ENCODE measurements around the gene CERCAM.

Gene CERCAM

GRCh38 chr9:128470560-128470959 is 49.9 kb downstream of the CERCAM start:
- Histone ChIP-seq H3K4me3 (ENCODE audit: low read depth, low read length) (no peak overlapping the region), H4K8ac (ENCODE audit: low read depth, low read length) (no peak overlapping the region), H4K91ac (ENCODE audit: low read depth, low read length) (no peak overlapping the region), H3K79me1 (ENCODE audit: low read length) (no peaks in the 10 kb centered on the region), H3K27me3 (ENCODE audit: insufficient read depth, low read length) (no peaks in the 10 kb centered on the region), H3K79me2 (ENCODE audit: control insufficient read depth, insufficient read depth, low read length, poor library complexity) (no peaks in the 10 kb centered on the region), H3K18ac (ENCODE audit: low read length) (no peak overlapping the region), H2BK5ac (ENCODE audit: low read depth, low read length, poor library complexity) (no peak overlapping the region), H3K4me2 (ENCODE audit: low read length) (no peak overlapping the region), H3K14ac (ENCODE audit: low read length) (no peak overlapping the region), H3K27ac (ENCODE audit: low read depth, low read length) (no peak overlapping the region), H2AFZ (ENCODE audit: insufficient read depth, low read length, poor library complexity) (no peak overlapping the region), H3K23ac (ENCODE audit: low read length) (no peak overlapping the region), H3K9me3 (ENCODE audit: insufficient read depth, low read depth, low read length) (no peaks in the 10 kb centered on the region), H3K4ac (ENCODE audit: low read depth, low read length) (no peak overlapping the region), H3K9ac (ENCODE audit: low read length) (no peak overlapping the region), H2AK5ac (ENCODE audit: low read length) (no peak overlapping the region), H4K12ac (ENCODE audit: low read depth, low read length) (no peak overlapping the region), H3K4me1 (ENCODE audit: control insufficient read depth in 1 of 2, insufficient read depth in 2 of 2, low read length in 2 of 2) (no peaks in the 10 kb centered on the region), H2BK120ac (ENCODE audit: insufficient read depth, low read length, poor library complexity) (no peak overlapping the region), H3K36me3 (ENCODE audit: control insufficient read depth in 1 of 2, insufficient read depth in 2 of 2, low read length in 2 of 2) (peaks cover 25 to 34% of the 10 kb centered on the region in 2 experiments), H2BK12ac (ENCODE audit: low read length) (no peak overlapping the region)
- no CpG with 5 or more reads among the region's 5 CpGs for WGBS (ENCODE audit: extremely low coverage, insufficient coverage, insufficient read length)
- DNase-seq: no peak

GRCh38 chr9:128473104-128473503 is 52.4 kb downstream of the CERCAM start:
- Histone ChIP-seq H3K4me3 (ENCODE audit: low read depth, low read length) (no peak overlapping the region), H3K27ac (ENCODE audit: low read depth, low read length) (no peak overlapping the region), H3K9ac (ENCODE audit: low read length) (no peak overlapping the region), H3K79me1 (ENCODE audit: low read length) (no peaks in the 10 kb centered on the region), H3K4me2 (ENCODE audit: low read length) (no peak overlapping the region), H3K36me3 (ENCODE audit: control insufficient read depth in 1 of 2, insufficient read depth in 2 of 2, low read length in 2 of 2) (peaks cover 27 to 39% of the 10 kb centered on the region in 2 experiments), H2AK5ac (ENCODE audit: low read length) (no peak overlapping the region), H3K18ac (ENCODE audit: low read length) (no peak overlapping the region), H4K8ac (ENCODE audit: low read depth, low read length) (no peak overlapping the region), H2BK12ac (ENCODE audit: low read length) (no peak overlapping the region), H4K91ac (ENCODE audit: low read depth, low read length) (no peak overlapping the region), H3K9me3 (ENCODE audit: insufficient read depth, low read depth, low read length) (no peaks in the 10 kb centered on the region), H3K4ac (ENCODE audit: low read depth, low read length) (no peak overlapping the region), H2BK5ac (ENCODE audit: low read depth, low read length, poor library complexity) (no peak overlapping the region), H2AFZ (ENCODE audit: insufficient read depth, low read length, poor library complexity) (no peak overlapping the region), H3K14ac (ENCODE audit: low read length) (no peak overlapping the region), H2BK120ac (ENCODE audit: insufficient read depth, low read length, poor library complexity) (no peak overlapping the region), H3K23ac (ENCODE audit: low read length) (no peak overlapping the region), H3K27me3 (ENCODE audit: insufficient read depth, low read length) (no peaks in the 10 kb centered on the region), H3K79me2 (ENCODE audit: control insufficient read depth, insufficient read depth, low read length, poor library complexity) (no peaks in the 10 kb centered on the region), H4K12ac (ENCODE audit: low read depth, low read length) (no peak overlapping the region), H3K4me1 (ENCODE audit: control insufficient read depth in 1 of 2, insufficient read depth in 2 of 2, low read length in 2 of 2) (no peaks in the 10 kb centered on the region)
- WGBS (ENCODE audit: extremely low coverage, insufficient coverage, insufficient read length): no CpG with 5 or more reads among the region's 5 CpGs
- no peak for DNase-seq

GRCh38 chr9:128475867-128476266 is 55.2 kb downstream of the CERCAM start:
- no peak for DNase-seq
- Histone ChIP-seq H2AK5ac (ENCODE audit: low read length) (no peak overlapping the region), H3K23ac (ENCODE audit: low read length) (no peak overlapping the region), H3K14ac (ENCODE audit: low read length) (no peak overlapping the region), H3K79me2 (ENCODE audit: control insufficient read depth, insufficient read depth, low read length, poor library complexity) (no peaks in the 10 kb centered on the region), H3K27ac (ENCODE audit: low read depth, low read length) (no peak overlapping the region), H3K27me3 (ENCODE audit: insufficient read depth, low read length) (no peaks in the 10 kb centered on the region), H3K4me1 (ENCODE audit: control insufficient read depth in 1 of 2, insufficient read depth in 2 of 2, low read length in 2 of 2) (no peaks in the 10 kb centered on the region), H2BK5ac (ENCODE audit: low read depth, low read length, poor library complexity) (no peak overlapping the region), H4K8ac (ENCODE audit: low read depth, low read length) (no peak overlapping the region), H2BK120ac (ENCODE audit: insufficient read depth, low read length, poor library complexity) (no peak overlapping the region), H2BK12ac (ENCODE audit: low read length) (no peak overlapping the region), H3K4me3 (ENCODE audit: low read depth, low read length) (no peak overlapping the region), H3K9ac (ENCODE audit: low read length) (no peak overlapping the region), H3K36me3 (ENCODE audit: control insufficient read depth in 1 of 2, insufficient read depth in 2 of 2, low read length in 2 of 2) (peaks cover 33 to 38% of the 10 kb centered on the region in 2 experiments), H4K12ac (ENCODE audit: low read depth, low read length) (no peak overlapping the region), H3K4me2 (ENCODE audit: low read length) (no peak overlapping the region), H2AFZ (ENCODE audit: insufficient read depth, low read length, poor library complexity) (no peak overlapping the region), H3K18ac (ENCODE audit: low read length) (no peak overlapping the region), H3K4ac (ENCODE audit: low read depth, low read length) (no peak overlapping the region), H3K79me1 (ENCODE audit: low read length) (no peaks in the 10 kb centered on the region), H3K9me3 (ENCODE audit: insufficient read depth, low read depth, low read length) (no peaks in the 10 kb centered on the region), H4K91ac (ENCODE audit: low read depth, low read length) (no peak overlapping the region)
- WGBS (ENCODE audit: extremely low coverage, insufficient coverage, insufficient read length): no CpG with 5 or more reads among the region's 7 CpGs

DNA sequence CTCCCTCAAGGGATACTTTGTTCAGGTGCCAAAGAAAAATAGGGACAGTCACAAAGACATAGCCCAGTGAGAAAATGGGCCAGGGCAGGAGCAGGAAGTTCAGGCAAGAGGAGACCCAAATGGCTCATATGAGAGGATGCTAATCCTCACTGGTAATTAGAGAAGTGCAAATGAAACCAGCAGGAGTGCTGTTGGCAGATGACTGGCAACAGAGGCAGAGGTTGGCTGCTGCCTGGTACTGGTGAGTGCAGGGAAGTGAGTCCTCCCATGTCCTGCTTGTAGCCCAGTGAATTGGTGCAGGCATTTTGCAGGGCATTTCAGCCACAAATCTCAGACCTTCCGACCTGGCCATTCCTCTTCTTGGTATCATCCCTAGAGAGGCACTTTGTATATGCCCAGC is 58.6 kb downstream of the CERCAM start:
- Histone ChIP-seq H2BK12ac (ENCODE audit: low read length) (no peak overlapping the region), H2AK5ac (ENCODE audit: low read length) (no peak overlapping the region), H3K9ac (ENCODE audit: low read length) (no peak overlapping the region), H4K8ac (ENCODE audit: low read depth, low read length) (no peak overlapping the region), H3K18ac (ENCODE audit: low read length) (no peak overlapping the region), H3K4me1 (ENCODE audit: control insufficient read depth in 1 of 2, insufficient read depth in 2 of 2, low read length in 2 of 2) (no peaks in the 10 kb centered on the region), H3K23ac (ENCODE audit: low read length) (no peak overlapping the region), H3K36me3 (ENCODE audit: control insufficient read depth in 1 of 2, insufficient read depth in 2 of 2, low read length in 2 of 2) (peaks cover 37 to 42% of the 10 kb centered on the region in 2 experiments), H2AFZ (ENCODE audit: insufficient read depth, low read length, poor library complexity) (no peak overlapping the region), H3K4ac (ENCODE audit: low read depth, low read length) (no peak overlapping the region), H3K14ac (ENCODE audit: low read length) (no peak overlapping the region), H3K27me3 (ENCODE audit: insufficient read depth, low read length) (no peaks in the 10 kb centered on the region), H2BK5ac (ENCODE audit: low read depth, low read length, poor library complexity) (no peak overlapping the region), H3K79me1 (ENCODE audit: low read length) (no peaks in the 10 kb centered on the region), H3K9me3 (ENCODE audit: insufficient read depth, low read depth, low read length) (no peaks in the 10 kb centered on the region), H4K12ac (ENCODE audit: low read depth, low read length) (no peak overlapping the region), H3K27ac (ENCODE audit: low read depth, low read length) (no peak overlapping the region), H3K79me2 (ENCODE audit: control insufficient read depth, insufficient read depth, low read length, poor library complexity) (no peaks in the 10 kb centered on the region), H3K4me3 (ENCODE audit: low read depth, low read length) (no peak overlapping the region), H3K4me2 (ENCODE audit: low read length) (no peak overlapping the region), H2BK120ac (ENCODE audit: insufficient read depth, low read length, poor library complexity) (no peak overlapping the region), H4K91ac (ENCODE audit: low read depth, low read length) (no peak overlapping the region)
- no peak for DNase-seq
- WGBS (ENCODE audit: extremely low coverage, insufficient coverage, insufficient read length): no CpG with 5 or more reads among the region's 1 CpG

Measured in trophoblast cell (in vitro differentiated cells and primary cell).